A673 (cell line): ENCODE results near the gene ZNRF3.

ENCODE experiments used
- EZH2 ChIP-seq: fragments of 200-600 bp; sonication (generic); IDR thresholded peaks from 2 replicates; pipeline ENCODE4 v1.6.1; 2017; ENCODE audit warnings: borderline replicate concordance, low read depth, mild to moderate bottlenecking, mixed read lengths, antibody characterized with exemption, low read length; ENCODE audit not compliant: poor library complexity, severe bottlenecking
- TF ChIP-seq, protein P1 (sequence below): fragments of 300-800, 200-600 bp; sonication (generic); conservative IDR thresholded peaks from 2 replicates; pipeline ENCODE4 v1.5.1; 2017; ENCODE audit warnings: low read depth, mild to moderate bottlenecking, antibody characterized with exemption, low read length, moderate library complexity, mixed read lengths

DNA sequence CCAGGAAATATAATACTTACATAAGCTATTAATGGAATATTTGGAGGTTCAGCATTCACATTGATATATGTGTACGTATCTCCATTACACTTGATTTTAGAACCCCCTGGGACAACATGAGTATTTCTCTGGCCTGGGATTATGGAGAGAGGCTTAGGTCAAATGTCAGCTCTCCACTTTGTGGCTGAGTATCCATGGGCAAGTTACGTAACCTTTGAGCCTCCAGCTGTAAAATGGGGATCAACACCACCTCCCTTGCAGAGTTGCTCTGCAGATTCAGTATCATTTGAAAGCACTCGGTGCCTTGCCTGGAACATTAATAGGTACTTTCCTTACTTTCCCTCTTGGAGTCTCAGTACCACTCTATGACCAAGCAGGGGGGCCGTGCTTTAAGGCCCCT lies 145.1 kb downstream of the ZNRF3 start:
- TF ChIP-seq, protein P1, sequence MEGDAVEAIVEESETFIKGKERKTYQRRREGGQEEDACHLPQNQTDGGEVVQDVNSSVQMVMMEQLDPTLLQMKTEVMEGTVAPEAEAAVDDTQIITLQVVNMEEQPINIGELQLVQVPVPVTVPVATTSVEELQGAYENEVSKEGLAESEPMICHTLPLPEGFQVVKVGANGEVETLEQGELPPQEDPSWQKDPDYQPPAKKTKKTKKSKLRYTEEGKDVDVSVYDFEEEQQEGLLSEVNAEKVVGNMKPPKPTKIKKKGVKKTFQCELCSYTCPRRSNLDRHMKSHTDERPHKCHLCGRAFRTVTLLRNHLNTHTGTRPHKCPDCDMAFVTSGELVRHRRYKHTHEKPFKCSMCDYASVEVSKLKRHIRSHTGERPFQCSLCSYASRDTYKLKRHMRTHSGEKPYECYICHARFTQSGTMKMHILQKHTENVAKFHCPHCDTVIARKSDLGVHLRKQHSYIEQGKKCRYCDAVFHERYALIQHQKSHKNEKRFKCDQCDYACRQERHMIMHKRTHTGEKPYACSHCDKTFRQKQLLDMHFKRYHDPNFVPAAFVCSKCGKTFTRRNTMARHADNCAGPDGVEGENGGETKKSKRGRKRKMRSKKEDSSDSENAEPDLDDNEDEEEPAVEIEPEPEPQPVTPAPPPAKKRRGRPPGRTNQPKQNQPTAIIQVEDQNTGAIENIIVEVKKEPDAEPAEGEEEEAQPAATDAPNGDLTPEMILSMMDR: no peak
- no peak for TF ChIP-seq EZH2
